HG02588 (cell line): ENCODE results near the gene PRKACB.
"Not testable (repeated sequence)": the region's sequence is repeated elsewhere in the genome, so short reads cannot be mapped to it uniquely, and the experiment has no call there.

Source experiments
- ATAC-seq: cut with Tn5 transposase; IDR thresholded peaks from one replicate; pipeline ENCODE4 v1.9.1; 2021; ENCODE audit warnings: mild to moderate bottlenecking, moderate library complexity; ENCODE audit not compliant: unreplicated experiment

PRKACB gene

GRCh38 chr1:84214115-84214956 lies 70.3 kb downstream of the PRKACB start:
- no peak for ATAC-seq

- ATAC-seq: no peak
These were observed 73.2 kb downstream of the PRKACB start for GRCh38 chr1:84217239-84217638.

DNA sequence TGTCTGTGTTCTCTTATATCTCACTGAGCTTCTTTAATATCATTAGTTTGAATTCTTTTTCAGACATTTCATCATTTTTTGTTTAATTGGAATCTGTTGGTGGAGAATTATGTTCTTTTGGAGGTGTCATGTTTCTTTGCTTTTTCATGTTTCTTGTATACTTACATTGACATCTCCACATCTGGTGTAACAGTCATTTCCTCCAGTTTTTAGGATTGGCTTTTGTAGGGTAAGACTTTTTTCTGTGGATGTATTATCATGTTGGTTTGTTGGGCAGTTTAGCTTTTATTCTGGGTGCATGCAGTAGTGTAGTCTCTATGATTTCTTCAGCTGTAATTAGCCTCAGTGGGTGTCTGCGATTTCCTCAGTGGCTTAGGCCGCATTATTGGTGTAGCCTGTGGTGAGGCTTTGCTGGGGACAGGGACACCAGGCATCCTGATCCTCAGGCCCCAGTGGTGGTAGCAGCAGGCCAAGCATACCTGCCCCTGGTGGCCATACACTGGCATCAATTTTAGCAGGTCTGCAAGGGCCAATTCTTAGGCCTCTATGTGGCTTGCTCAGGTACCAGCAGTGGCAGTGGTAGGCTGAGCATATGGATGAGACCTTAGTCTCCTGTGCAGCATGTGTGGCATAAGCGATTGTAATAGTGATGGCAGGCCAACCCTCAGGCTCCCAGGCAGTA lies 79.8 kb downstream of the PRKACB start:
- ATAC-seq: no peak

- no peak for ATAC-seq
These were observed 80.8 kb downstream of the PRKACB start for GRCh38 chr1:84224905-84225304.

DNA sequence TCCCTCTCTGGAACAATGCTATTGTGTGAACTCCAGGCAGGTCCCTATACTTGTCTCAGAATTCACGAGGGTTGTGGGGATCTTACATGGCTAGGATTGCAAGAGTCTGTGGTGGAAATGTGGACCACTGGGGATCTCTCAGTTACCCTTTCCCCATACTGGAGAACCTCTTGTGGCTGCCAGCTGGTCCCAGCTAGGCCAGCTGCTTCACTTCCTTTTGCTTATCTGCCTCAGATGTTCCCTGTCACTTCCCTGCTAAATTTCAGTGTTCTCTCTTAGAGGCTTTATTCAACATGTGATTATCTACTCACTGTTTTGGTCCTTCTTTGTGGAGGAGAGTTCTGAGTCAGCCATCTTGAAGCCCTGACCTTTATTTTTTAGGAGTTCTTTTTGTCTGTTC lies 81.6 kb downstream of the PRKACB start:
- ATAC-seq: no peak

DNA sequence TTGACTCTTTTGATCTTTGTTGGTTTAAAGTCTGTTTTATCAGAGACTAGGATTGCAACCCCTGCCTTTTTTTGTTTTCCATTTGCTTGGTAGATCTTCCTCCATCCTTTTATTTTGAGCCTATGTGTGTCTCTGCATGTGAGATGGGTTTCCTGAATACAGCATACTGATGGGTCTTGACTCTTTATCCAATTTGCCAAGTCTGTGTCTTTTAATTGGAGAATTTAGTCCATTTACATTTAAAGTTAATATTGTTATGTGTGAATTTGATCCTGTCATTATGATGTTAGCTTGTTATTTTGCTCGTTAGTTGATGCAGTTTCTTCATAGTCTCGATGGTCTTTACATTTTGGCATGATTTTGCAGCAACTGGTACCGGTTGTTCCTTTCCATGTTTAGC lies 88.6 kb downstream of the PRKACB start:
- ATAC-seq: not testable (repeated sequence)

GRCh38 chr1:84236256-84236655 lies 92.2 kb downstream of the PRKACB start:
- no peak for ATAC-seq

- ATAC-seq: no peak
These were observed 98.6 kb downstream of the PRKACB start for GRCh38 chr1:84242641-84243040.

- ATAC-seq: no peak
These were observed 101.5 kb downstream of the PRKACB start for GRCh38 chr1:84245563-84245962.

GRCh38 chr1:84246213-84246612 lies 102.1 kb downstream of the PRKACB start:
- ATAC-seq: no peak

- no peak for ATAC-seq
These were observed 103.6 kb downstream of the PRKACB start for GRCh38 chr1:84247425-84248220.

GRCh38 chr1:84250668-84251067 lies 106.6 kb downstream of the PRKACB start:
- ATAC-seq: no peak

DNA sequence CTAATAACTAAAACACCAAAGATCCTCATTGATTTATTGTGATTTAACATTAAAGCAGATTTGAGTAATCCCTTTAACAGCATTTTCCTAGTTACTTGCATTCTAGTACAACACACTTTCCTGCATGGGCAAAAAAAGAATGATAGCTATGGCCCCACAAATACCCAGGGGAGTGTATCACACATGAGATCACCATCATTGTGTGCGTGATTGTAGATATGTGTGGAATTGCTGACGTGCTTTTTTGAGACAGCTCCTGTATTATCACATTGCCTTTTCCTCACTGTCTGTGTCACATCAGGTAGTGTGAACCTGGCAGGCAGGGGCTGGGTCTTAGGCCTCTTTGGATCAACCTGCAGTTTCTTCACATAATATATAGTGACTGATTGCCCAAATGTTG lies 109.0 kb downstream of the PRKACB start:
- ATAC-seq: no peak

GRCh38 chr1:84253891-84254290 lies 109.8 kb downstream of the PRKACB start:
- ATAC-seq: no peak

GRCh38 chr1:84254703-84255238 lies 110.7 kb downstream of the PRKACB start:
- no peak for ATAC-seq

- ATAC-seq: no peak
These were observed 111.5 kb downstream of the PRKACB start for GRCh38 chr1:84255582-84255981.

DNA sequence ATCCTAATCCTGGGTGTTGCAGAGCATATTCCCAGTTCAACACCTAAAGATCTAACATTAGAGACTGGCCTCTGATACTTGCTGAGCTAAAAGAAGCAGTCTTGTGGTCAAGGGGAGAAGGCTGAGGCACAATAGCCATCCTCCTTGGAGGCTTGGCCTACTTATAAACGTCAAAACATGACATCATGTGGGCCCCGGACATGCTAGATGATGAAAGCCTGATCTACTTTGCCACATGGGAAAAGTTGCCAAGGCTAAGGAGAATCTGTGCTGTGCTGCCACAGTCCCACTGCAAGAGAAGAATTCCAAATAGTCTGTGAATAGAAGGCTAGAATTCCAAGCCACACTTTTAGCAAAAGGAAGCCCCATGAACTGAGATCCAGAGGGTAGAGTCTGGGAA lies 113.5 kb downstream of the PRKACB start:
- ATAC-seq: no peak

DNA sequence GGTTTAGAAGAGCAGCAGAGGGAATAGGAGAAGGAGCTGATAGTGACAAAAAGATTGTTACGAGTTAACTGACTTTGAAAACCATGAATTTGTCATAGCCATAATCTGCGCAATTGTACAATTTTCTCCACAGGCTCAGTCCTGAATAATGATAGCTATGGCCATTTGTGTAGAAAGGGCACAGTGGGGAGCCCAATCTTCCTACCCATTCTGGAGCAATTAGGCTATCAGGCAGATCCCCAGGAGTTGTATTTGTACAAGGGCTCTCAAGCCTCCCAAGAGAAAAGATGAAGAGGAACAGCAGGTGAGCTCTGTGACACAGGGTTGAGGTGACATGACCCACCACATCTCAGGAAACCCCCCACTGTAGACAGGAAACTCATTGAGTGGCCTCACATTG lies 115.3 kb downstream of the PRKACB start:
- no peak for ATAC-seq

- no peak for ATAC-seq
These were observed 115.9 kb downstream of the PRKACB start for GRCh38 chr1:84259989-84260388.

DNA sequence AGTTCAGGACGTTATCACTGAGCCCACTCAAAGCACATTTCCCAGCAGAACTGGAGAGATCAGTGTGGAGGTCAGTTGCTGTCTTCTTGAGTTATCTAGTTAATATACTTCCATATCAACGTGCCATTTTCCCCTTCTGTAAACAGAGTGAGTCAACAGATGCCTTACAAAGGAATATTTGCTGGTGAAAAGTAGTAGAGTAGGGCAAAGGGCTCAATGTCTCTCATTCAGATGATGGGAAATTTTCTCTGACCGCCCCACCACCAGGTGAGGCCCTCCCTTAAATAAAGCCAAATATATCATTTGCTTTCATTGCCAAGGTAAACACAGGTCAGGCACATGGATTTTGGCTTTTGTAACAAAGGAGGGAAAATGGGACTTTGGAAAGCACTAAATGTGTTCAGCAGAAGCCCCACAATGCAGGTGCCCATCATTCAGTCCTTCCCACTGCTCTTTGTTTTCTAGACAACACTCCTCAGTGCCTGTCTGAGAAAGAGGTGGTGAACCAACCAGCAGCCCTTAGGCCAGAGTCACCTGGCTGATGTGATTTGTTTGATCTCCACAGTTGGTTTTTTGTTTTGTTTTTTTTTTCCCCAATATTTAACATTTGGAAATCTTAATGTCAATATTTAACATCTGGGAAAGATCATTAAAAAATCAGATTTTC lies 116.9 kb downstream of the PRKACB start:
- no peak for ATAC-seq

DNA sequence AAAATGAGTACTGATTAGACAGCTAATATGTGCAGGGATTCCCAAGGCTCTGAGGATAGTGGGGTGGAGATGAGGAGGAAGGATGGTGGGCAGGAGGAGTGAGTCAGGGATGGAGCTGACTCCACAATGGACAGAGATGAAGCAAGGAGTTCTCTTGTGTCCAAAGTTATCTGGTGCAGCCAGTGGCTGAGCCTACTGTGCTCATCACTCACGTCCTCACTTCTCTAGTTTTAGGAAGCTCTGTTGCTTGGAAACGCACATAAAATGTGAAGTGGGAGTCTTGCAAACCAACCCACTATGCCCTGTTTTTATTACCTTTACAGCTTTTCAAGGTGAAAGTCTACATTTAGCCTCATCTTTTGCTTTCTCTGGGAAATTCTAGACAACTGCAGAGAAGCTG lies 120.9 kb downstream of the PRKACB start:
- ATAC-seq: no peak
